ENCODE results near the gene ABAT.

The ABAT gene

GRCh38 chr16:8714807-8715206, 40.4 kb downstream of the ABAT start:
- DNase-seq (ENCODE audit: low read depth in 1 of 2, low spot score in 1 of 2) = no peak

GRCh38 chr16:8716052-8716451, 41.6 kb downstream of the ABAT start:
- no peak for DNase-seq (ENCODE audit: low read depth in 1 of 2, low spot score in 1 of 2)

DNA sequence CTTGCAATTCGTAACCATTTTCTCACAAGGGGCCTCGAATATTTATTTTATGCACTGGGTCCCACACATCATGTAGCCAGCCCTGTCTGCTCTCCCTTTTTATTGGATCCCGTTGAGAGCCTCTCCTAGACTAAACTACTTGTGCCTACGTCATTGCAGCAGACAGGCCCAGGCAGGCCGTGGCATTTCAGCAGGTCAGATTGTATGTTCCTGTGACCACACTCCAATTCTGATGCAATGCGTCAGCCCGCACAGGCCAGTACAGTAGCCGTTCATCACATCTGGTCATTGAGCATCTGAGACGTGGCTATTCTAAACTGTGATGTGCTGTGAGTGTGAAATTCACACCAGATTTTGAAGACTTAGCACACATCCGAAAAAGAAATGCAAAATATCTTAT, 42.2 kb downstream of the ABAT start:
- DNase-seq (ENCODE audit: low read depth in 1 of 2, low spot score in 1 of 2) = no peak

DNA sequence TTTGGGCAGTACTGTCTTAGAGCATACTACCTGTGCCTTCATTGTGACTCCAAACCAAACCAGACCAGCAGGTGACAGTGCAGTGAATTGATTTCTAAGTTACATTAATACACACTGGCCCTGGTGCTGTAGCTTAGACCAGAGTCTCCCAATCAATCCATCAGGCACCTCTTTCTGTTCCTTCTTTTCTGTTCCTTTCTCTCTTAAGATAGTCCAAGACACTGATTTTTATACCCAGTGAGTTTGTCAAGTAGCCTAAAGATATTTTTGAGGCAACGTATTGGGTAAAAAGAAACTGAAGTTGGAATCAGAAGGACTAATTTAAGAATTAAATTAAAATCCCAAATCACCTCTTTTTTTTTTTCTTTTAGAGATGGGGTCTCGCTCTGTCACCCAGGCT, 43.1 kb downstream of the ABAT start:
- no peak for DNase-seq (ENCODE audit: low read depth in 1 of 2, low spot score in 1 of 2)

DNA sequence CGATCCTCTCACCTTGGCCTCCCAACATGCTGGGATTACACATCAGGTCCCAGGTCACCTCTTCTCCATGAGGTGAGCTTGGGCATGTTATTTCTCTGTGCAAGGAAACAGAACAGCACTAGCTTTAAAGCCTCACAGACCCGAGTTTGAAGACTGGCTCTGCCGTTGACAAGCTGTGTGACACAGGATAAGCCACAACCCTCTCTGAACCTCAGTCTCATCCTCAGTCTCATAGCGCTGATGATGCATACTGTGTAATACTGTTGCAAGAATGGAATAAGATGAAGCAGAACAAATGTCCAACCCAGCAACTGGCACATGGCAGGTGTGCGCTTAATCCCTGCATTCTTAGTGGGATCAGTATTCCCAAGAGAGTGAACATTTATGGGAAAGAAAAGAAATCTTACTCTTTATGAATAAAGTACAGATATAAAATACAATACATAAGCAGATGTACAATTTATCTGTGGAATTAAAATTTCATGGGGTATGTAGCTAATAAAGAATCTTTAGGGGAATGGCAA, 43.5 kb downstream of the ABAT start:
- no peak for DNase-seq (ENCODE audit: low read depth in 1 of 2, low spot score in 1 of 2)

DNA sequence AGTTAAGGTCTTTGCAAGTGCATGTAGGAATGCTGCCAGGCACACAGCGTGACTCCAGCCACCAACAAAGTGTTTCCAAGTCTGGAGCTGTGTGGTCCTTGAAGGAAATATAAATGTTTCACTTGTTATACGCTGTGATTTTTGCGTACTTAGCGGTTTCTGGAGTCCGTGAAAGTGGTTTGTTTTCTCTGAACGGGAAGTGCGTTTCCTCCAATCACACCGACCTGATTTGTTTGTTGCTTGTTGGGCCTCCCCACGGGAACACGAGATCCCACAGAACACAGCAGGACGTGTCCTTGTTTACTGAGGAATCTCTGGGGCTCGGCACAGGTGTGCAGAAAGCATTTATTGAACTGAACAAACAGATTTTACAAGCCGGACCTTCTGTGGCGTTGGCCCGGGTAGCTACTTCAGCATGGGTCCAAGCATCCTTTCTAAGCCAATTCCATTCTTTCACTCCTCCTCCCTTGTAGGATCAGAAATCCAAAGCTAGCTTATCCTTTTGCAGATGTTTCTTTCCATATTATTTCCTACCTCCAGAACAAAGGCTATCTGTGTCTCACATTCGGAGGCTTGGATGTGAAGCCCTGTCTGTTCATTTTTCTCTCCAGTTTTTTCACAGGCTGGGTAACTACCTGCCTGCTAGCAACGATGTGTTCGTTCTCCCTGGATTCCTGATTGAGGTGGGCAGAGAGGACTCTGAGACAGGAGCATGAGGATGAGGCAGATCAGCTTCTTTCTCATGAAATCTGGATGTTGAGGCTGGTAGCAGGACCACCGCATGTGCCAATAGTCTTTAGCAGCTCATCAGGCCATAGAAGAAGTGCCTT, 44.6 kb downstream of the ABAT start:
- DNase-seq (ENCODE audit: low read depth in 1 of 2, low spot score in 1 of 2) = no peak

DNA sequence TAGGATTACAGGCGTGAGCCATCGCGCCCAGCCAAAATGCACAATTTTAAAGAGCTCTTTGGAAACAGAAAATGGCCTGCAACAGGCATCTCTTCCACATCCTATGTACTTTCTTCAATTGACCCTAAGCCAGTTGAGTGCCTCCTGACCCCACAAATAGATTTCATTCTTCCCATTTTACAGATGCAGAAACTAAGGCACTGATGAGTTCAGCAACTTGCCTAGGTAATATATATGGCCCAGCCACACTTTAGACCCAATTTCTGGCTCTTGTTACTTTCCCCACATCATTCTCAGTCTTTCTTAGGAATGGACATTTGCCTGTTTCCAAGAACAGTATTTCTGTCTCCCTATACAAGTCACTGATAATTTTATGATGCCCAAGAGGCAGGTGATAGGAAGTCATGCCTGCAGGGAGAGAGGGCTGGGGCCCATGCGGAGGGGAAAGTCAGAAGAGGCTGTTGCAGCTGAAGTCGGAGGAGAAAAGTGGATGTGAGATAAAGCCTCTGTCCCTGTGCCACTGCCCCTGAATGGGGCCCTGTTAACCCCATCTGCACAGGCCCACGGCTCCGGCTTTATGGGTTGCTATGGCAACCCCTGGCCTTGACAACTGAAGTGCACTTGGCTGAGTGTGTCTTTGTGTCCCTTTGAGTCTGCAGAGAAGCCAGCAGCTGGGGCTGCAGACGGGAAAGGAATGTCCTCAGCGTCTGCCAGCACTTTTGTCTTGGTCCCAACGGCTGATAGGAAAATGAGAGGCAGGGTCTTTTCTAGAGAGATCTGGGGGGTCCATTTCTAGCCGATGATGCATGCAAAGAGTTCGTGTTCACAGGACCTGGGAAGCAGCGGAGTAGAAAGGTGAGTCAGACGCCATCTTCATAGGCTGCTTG, 45.9 kb downstream of the ABAT start:
- DNase-seq (ENCODE audit: low read depth in 1 of 2, low spot score in 1 of 2) = no peak

- no peak for DNase-seq (ENCODE audit: low read depth in 1 of 2, low spot score in 1 of 2)
Observed at GRCh38 chr16:8720967-8721308, 46.5 kb downstream of the ABAT start.

DNA sequence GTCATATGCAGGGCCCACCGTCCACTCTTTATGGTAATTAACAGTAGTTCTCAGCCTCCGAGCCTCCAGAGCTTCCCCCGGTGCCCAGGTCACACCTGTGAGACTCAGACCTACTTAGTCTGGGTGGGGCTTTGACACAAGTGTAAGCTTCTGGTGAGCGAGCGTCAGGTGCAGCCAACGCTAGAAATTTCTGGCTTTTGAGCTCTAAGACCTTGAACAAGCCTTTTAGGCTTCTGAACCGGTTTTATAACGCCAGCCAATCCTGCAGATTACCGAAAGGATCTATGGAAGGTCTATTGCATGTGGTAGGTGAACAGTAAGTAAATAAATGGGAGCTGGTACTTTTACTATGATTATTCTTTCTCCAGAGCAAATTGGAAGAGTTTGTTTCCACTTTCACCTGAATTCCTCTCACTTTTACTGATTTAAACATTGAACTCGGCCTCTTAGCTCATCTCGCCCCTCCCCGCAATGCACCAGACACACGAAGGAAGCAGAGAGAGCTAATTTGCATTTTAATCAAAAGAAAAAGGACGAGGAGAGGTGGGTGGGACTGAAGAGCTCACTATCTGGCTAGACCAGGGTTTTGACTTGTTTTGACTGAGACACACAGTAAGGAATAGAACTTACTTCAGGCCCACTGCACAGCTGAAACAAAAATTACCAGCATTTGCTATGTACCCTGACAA, 47.1 kb downstream of the ABAT start:
- DNase-seq (ENCODE audit: low read depth in 1 of 2, low spot score in 1 of 2) = no peak

- DNase-seq (ENCODE audit: low read depth in 1 of 2, low spot score in 1 of 2) = no peak
Observed at GRCh38 chr16:8722025-8722348, 47.6 kb downstream of the ABAT start.

DNA sequence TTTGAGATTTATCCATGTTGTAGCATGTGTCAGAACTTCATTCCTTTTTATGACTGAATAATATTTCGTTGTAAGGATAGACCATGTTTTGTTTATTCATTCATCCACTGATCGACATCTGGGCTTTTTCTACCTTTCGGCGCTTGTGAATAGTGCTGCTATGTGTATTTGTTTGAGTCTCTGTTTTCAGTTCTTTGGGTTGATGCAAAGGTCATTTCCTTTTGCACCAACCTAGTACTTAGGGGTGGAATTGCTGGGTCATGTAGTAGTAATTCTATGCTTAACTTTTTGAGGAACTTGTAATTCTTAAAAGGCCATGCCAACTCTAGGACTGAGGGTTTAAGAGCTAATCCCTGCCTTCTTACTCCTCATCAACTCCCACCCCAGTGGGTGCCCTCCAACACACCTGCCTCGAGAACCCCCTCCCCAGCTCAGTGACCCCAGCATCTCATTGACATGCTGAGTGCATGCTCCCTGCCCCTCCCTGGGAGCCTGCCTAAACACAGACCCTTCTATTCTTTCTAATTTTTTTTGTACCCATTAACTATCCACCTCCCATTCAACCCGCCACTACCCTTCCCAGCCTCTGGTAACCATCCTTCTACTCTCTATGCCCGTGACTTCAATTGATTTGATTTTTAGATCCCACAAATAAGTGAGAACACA, 51.2 kb downstream of the ABAT start:
- no peak for DNase-seq (ENCODE audit: low read depth in 1 of 2, low spot score in 1 of 2)

DNA sequence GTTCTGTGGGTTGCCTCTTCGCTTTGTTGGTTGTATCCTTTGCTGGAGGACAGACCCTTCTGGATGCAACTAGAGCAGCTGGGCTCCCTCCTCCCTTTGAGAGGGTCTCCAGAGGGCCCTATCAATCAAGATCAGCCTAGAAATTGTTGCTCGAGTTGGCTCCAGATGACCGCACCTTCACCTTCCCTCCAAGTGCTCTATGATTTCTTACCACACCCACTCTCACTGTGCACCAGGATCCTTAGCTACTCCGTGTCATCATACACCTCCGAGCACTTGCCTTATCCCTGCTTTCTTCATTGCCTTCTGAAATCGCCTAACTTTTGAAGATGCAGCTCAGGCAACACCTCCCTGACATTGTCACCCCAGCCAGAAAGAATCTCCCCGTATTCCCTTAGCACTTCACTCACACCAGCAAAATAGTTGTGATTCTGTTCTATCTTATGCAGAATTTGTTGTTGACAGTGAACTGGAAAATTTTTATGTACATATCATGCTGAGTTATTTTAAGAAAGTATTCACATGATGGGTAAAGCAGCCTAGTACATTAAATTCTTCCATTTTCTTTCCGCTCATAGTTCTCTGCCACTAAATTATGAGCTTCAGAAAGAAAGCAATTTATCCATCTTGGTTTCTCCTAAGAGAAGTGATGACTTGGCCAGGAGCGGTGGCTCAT, 52.9 kb downstream of the ABAT start:
- no peak for DNase-seq (ENCODE audit: low read depth in 1 of 2, low spot score in 1 of 2)

- DNase-seq (ENCODE audit: low read depth in 1 of 2, low spot score in 1 of 2) = no peak
Observed at GRCh38 chr16:8727857-8728618, 53.6 kb downstream of the ABAT start.

DNA sequence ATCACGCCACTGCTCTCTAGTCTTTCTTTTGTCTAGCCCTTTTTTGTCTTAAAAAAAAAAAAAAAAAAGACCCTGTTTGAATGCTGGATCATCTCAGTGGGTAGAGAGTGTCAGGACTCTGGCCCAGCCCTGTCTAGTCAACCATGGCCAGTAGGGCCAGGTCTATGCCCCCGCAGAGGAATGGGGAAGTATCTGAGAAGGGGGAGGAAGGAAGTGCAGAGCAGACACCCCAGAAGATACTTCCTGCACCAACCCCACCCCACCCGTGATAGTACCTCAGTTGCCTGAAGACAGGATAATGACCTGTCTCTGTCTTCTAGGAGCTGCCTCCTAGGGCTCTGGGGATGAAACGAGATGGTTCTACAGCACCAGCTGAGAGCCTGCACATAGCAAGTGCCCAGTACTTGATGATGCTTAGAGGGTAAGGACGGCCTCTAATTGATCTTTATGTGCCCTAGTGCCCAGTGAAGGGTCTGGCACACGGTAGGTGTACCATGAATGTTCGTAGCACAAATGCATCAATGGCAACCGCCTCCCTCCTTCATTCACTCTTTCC, 55.4 kb downstream of the ABAT start:
- no peak for DNase-seq (ENCODE audit: low read depth in 1 of 2, low spot score in 1 of 2)

GRCh38 chr16:8730335-8730915, 56.0 kb downstream of the ABAT start:
- no peak for DNase-seq (ENCODE audit: low read depth in 1 of 2, low spot score in 1 of 2)

- no peak for DNase-seq (ENCODE audit: low read depth in 1 of 2, low spot score in 1 of 2)
Observed at GRCh38 chr16:8733849-8734540, 59.6 kb downstream of the ABAT start.

GRCh38 chr16:8735574-8735973, 61.2 kb downstream of the ABAT start:
- no peak for DNase-seq (ENCODE audit: low read depth in 1 of 2, low spot score in 1 of 2)

DNA sequence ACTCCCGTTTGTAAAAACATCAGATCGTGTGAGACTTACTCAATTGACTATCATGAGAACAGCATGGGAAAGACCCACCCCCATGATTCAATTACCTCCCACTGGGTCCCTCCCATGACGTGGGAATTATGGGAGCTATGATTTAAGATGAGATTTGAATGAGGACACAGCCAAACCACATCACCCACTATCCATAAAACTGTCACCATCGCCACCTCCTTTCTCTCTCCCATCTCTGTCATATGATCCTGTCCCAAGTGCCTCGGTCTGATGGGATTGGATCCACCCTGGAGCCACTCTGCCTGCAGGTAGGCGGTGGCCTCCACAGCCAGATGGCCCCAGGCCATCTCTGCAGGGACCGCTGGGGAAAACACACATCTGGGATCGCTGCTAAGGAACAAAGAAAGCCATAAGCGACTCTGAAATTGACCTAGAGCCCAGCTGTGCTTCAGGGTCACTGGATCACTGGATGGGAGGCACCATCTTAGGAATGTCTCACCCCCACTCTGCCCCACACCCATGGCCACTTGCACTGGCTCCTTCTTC, 61.8 kb downstream of the ABAT start:
- DNase-seq (ENCODE audit: low read depth in 1 of 2, low spot score in 1 of 2) = no peak
